ENCODE data around the gene CCDC112.

CCDC112 gene

GRCh38 chr5:115306011-115306536, 9.6 kb upstream of the CCDC112 start (continued):
- TF ChIP-seq, protein P1, sequence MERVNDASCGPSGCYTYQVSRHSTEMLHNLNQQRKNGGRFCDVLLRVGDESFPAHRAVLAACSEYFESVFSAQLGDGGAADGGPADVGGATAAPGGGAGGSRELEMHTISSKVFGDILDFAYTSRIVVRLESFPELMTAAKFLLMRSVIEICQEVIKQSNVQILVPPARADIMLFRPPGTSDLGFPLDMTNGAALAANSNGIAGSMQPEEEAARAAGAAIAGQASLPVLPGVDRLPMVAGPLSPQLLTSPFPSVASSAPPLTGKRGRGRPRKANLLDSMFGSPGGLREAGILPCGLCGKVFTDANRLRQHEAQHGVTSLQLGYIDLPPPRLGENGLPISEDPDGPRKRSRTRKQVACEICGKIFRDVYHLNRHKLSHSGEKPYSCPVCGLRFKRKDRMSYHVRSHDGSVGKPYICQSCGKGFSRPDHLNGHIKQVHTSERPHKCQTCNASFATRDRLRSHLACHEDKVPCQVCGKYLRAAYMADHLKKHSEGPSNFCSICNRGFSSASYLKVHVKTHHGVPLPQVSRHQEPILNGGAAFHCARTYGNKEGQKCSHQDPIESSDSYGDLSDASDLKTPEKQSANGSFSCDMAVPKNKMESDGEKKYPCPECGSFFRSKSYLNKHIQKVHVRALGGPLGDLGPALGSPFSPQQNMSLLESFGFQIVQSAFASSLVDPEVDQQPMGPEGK (CRISPR knock-in tag; IDR thresholded peaks at IDR 0.05; ENCODE audit: borderline replicate concordance), result no peak

DNA sequence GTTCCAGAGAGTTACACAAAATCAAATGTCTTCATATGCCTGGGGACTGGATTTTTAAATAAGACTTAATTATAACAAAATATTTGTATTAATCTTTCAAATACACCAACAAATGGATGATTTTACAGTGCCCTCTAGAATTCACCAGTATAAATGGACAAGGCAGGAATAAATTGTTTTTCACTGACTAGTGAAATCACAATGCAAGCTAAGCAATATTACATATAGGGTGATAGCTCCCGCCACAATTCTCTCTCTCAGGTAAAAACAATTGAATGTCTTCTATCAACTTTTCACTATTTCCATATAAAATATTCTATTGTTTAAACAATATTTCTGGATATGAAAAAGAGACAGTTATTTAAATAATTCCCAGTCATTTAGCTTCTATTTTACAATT, 8.0 kb upstream of the CCDC112 start:
- no peak for TF ChIP-seq RARB (CRISPR knock-in tag; IDR thresholded peaks at IDR 0.05)
- TF ChIP-seq PPARA (CRISPR knock-in tag; IDR thresholded peaks at IDR 0.05; ENCODE audit: borderline replicate concordance), result no peak
- TF ChIP-seq ZFP30 (CRISPR knock-in tag; IDR thresholded peaks at IDR 0.05), result no peak
- TF ChIP-seq CSDC2 (CRISPR knock-in tag; IDR thresholded peaks at IDR 0.05), result no peak
- TF ChIP-seq OSR1 (CRISPR knock-in tag; IDR thresholded peaks at IDR 0.05), result no peak
- no peak for TF ChIP-seq ISL1 (CRISPR knock-in tag; IDR thresholded peaks at IDR 0.05)
- TF ChIP-seq SNAI2 (CRISPR knock-in tag; IDR thresholded peaks at IDR 0.05), result no peak
- TF ChIP-seq ZNF8 (CRISPR knock-in tag; IDR thresholded peaks at IDR 0.05), result no peak
- TF ChIP-seq ZC3H10 (CRISPR knock-in tag; IDR thresholded peaks at IDR 0.05), result no peak
- ATAC-seq, result no peak

- no peak for ATAC-seq
These were observed 2.4 kb upstream of the CCDC112 start for GRCh38 chr5:115298811-115299210.

DNA sequence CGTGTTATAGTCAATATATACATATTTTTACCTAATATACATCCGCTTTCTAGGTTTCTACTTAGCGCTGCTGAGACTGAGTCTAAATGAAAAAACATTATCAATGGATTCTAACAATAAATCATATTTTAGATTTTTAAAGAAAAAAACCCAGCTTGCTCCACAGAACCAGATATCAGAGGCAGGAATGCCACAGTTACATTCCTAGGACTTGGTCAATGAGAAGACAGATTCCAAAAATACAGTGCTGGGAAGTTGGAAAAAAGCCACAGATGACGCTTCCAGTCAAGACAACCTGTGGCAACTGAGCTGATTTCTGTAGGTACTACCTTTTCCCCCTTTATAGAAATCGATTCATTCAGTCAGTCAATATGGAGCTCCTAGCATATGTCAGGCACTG, 577 bp upstream of the CCDC112 start:
- no peak for ATAC-seq
- TF ChIP-seq TCF4 (CRISPR knock-in tag; IDR thresholded peaks at IDR 0.05; ENCODE audit: borderline replicate concordance) (no peak), POU6F1 (CRISPR knock-in tag; IDR thresholded peaks at IDR 0.05; ENCODE audit: borderline replicate concordance, low read depth) (no peak), TOX (CRISPR knock-in tag; IDR thresholded peaks at IDR 0.05; ENCODE audit: borderline replicate concordance) (no peak), ARNTL (CRISPR knock-in tag; IDR thresholded peaks at IDR 0.05; ENCODE audit: borderline replicate concordance, low read depth) (no peak), ESRRG (CRISPR knock-in tag; IDR thresholded peaks at IDR 0.05) (no peak), ISL1 (CRISPR knock-in tag; IDR thresholded peaks at IDR 0.05) (no peak)
- TF ChIP-seq, protein P2, sequence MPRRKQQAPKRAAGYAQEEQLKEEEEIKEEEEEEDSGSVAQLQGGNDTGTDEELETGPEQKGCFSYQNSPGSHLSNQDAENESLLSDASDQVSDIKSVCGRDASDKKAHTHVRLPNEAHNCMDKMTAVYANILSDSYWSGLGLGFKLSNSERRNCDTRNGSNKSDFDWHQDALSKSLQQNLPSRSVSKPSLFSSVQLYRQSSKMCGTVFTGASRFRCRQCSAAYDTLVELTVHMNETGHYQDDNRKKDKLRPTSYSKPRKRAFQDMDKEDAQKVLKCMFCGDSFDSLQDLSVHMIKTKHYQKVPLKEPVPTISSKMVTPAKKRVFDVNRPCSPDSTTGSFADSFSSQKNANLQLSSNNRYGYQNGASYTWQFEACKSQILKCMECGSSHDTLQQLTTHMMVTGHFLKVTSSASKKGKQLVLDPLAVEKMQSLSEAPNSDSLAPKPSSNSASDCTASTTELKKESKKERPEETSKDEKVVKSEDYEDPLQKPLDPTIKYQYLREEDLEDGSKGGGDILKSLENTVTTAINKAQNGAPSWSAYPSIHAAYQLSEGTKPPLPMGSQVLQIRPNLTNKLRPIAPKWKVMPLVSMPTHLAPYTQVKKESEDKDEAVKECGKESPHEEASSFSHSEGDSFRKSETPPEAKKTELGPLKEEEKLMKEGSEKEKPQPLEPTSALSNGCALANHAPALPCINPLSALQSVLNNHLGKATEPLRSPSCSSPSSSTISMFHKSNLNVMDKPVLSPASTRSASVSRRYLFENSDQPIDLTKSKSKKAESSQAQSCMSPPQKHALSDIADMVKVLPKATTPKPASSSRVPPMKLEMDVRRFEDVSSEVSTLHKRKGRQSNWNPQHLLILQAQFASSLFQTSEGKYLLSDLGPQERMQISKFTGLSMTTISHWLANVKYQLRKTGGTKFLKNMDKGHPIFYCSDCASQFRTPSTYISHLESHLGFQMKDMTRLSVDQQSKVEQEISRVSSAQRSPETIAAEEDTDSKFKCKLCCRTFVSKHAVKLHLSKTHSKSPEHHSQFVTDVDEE (CRISPR knock-in tag; IDR thresholded peaks at IDR 0.05), result no peak
- TF ChIP-seq, protein P1 (CRISPR knock-in tag; IDR thresholded peaks at IDR 0.05; ENCODE audit: borderline replicate concordance), result no peak

More at GRCh38 chr5:115298811-115299210, 2.4 kb upstream of the CCDC112 start:
- no peak for TF ChIP-seq ISL1 (CRISPR knock-in tag; IDR thresholded peaks at IDR 0.05)

GRCh38 chr5:115295777-115296123, 704 bp downstream of the CCDC112 start:
- no peak for TF ChIP-seq GLIS3 (CRISPR knock-in tag; IDR thresholded peaks at IDR 0.05)
- peak; percentile 71 for ATAC-seq

DNA sequence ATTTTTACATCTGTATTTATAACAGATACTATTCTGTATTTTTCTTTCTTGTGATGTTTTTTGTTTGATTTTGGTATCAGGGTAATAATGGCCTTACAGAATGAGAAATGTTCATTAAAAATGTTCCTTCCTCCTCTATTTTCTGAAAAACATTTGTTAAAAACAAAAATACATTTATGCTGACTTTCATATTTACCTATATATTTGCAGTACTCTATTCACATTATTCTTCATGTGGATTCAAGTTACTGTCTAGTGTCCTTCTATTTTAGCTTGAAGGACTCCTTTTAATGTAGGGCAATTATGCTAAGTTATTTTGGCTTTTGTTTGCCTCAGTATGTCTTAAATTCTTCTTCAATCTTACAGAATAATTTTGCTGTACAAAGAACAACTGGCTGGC, 5.1 kb downstream of the CCDC112 start:
- no peak for ATAC-seq
- TF ChIP-seq ZFP30 (CRISPR knock-in tag; IDR thresholded peaks at IDR 0.05) (no peak), RARB (CRISPR knock-in tag; IDR thresholded peaks at IDR 0.05) (no peak), OSR1 (CRISPR knock-in tag; IDR thresholded peaks at IDR 0.05) (no peak), PPARA (CRISPR knock-in tag; IDR thresholded peaks at IDR 0.05; ENCODE audit: borderline replicate concordance) (no peak), ZNF70 (CRISPR knock-in tag; IDR thresholded peaks at IDR 0.05) (no peak)

Measured in SK-N-SH treated with all-trans-retinoic acid at 6 μM for 48 hours (cell line).